H9 (cell line): ENCODE measurements around the gene C16orf87. TPM values are rescaled to one million over a fixed set of nuclear protein-coding genes. Genes with fewer than 3 reads are reported as not detected.
A peak's percentile ranks its signal among the peaks of the same experiment; 100 is the strongest.

Source experiments
- DNase-seq: peaks from one replicate; pipeline ENCODE4 v3.0.0-alpha.2; 2017
- H2AFZ ChIP-seq: one replicate; pipeline ENCODE4 v1.6.1; 2013; ENCODE audit warnings: mild to moderate bottlenecking, low read length, control low read depth, moderate library complexity
- H2AK5ac ChIP-seq: 2 replicates; pipeline ENCODE4 v1.6.1; 2013; ENCODE audit warnings: low read length, control low read depth, mixed read lengths; ENCODE audit not compliant: insufficient read length
- H2BK120ac ChIP-seq: one replicate; pipeline ENCODE4 v1.6.1; 2013; ENCODE audit warnings: low read depth, mild to moderate bottlenecking, low read length, control low read depth, inconsistent platforms; ENCODE audit not compliant: poor library complexity, severe bottlenecking
- H2BK12ac ChIP-seq: 2 replicates; pipeline ENCODE4 v1.6.1; 2013; ENCODE audit warnings: low read length, control low read depth, mixed read lengths, low read depth; ENCODE audit not compliant: insufficient read length
- H2BK15ac ChIP-seq: 2 replicates; pipeline ENCODE4 v1.6.1; 2013; ENCODE audit warnings: low read depth, low read length, control low read depth
- H2BK20ac ChIP-seq: one replicate; pipeline ENCODE4 v1.6.1; 2013; ENCODE audit warnings: low read depth, mild to moderate bottlenecking, low read length, control low read depth, inconsistent platforms; ENCODE audit not compliant: poor library complexity, severe bottlenecking
- H2BK5ac ChIP-seq: 2 replicates; pipeline ENCODE4 v1.6.1; 2013; ENCODE audit warnings: low read length, control low read depth, mixed read lengths; ENCODE audit not compliant: insufficient read length
- H3K14ac ChIP-seq: 2 replicates; pipeline ENCODE4 v1.6.1; 2013; ENCODE audit warnings: low read length, control low read depth; ENCODE audit not compliant: insufficient read depth
- H3K18ac ChIP-seq: 2 replicates; pipeline ENCODE4 v1.6.1; 2013; ENCODE audit warnings: low read depth, mild to moderate bottlenecking, mixed read lengths, low read length, control low read depth; ENCODE audit not compliant: insufficient read length
- H3K23ac ChIP-seq: 2 replicates; pipeline ENCODE4 v1.6.1; 2013; ENCODE audit warnings: low read length, control low read depth, mixed read lengths, low read depth; ENCODE audit not compliant: insufficient read length
- H3K23me2 ChIP-seq: 2 replicates; pipeline ENCODE4 v1.6.1; 2013; ENCODE audit warnings: low read depth, mild to moderate bottlenecking, mixed read lengths, low read length, control low read depth; ENCODE audit not compliant: insufficient read length, poor library complexity, severe bottlenecking
- H3K27ac ChIP-seq: 2 replicates; pipeline ENCODE4 v1.5.1; 2013; ENCODE audit warnings: low read length, control low read depth, mixed read lengths, low read depth; ENCODE audit not compliant: insufficient read length
- H3K27me3 ChIP-seq: 2 replicates; pipeline ENCODE4 v1.6.1; 2013; ENCODE audit warnings: low read length, control low read depth, inconsistent platforms; ENCODE audit not compliant: insufficient read depth
- H3K4ac ChIP-seq: 2 replicates; pipeline ENCODE4 v1.6.1; 2013; ENCODE audit warnings: low read depth, mild to moderate bottlenecking, control low read depth, inconsistent platforms, low read length, moderate library complexity
- H3K4me1 ChIP-seq: 2 replicates; pipeline ENCODE4 v1.6.1; 2013; ENCODE audit warnings: low read length, control low read depth, inconsistent platforms; ENCODE audit not compliant: insufficient read depth
- H3K4me2 ChIP-seq: 2 replicates; pipeline ENCODE4 v1.6.1; 2013; ENCODE audit warnings: low read length, control low read depth, mixed read lengths; ENCODE audit not compliant: insufficient read length, insufficient read depth
- H3K56ac ChIP-seq: 2 replicates; pipeline ENCODE4 v1.6.1; 2013; ENCODE audit warnings: low read depth, mild to moderate bottlenecking, mixed read lengths, low read length, control low read depth; ENCODE audit not compliant: insufficient read length
- H3K79me1 ChIP-seq: 2 replicates; pipeline ENCODE4 v1.6.1; 2013; ENCODE audit warnings: low read depth, mild to moderate bottlenecking, moderate library complexity, low read length, control low read depth, inconsistent platforms; ENCODE audit not compliant: insufficient read depth, poor library complexity, severe bottlenecking
- H3K79me2 ChIP-seq: 2 replicates; pipeline ENCODE4 v1.6.1; 2013; ENCODE audit warnings: low read length, control low read depth, inconsistent platforms; ENCODE audit not compliant: insufficient read depth
- H3K9ac ChIP-seq: 2 replicates; pipeline ENCODE4 v1.6.1; 2013; ENCODE audit warnings: low read length, control low read depth, mixed read lengths; ENCODE audit not compliant: insufficient read length; ENCODE audit errors: extremely low read depth
- H3K9me3 ChIP-seq: one replicate; pipeline ENCODE4 v1.6.1; 2013; ENCODE audit warnings: low read depth, low read length, inconsistent platforms; ENCODE audit not compliant: control insufficient read depth
- H3T11ph ChIP-seq: one replicate; pipeline ENCODE4 v1.6.1; 2013; ENCODE audit warnings: mild to moderate bottlenecking, low read length, control low read depth, inconsistent platforms
- H4K20me1 ChIP-seq: one replicate; pipeline ENCODE4 v1.6.1; 2013; ENCODE audit not compliant: control insufficient read depth, insufficient read length, insufficient read depth
- H4K5ac ChIP-seq: 2 replicates; pipeline ENCODE4 v1.6.1; 2013; ENCODE audit warnings: low read depth, mild to moderate bottlenecking, mixed read lengths, low read length, control low read depth; ENCODE audit not compliant: insufficient read length
- H4K8ac ChIP-seq: replicated peaks from 2 replicates; pipeline ENCODE4 v1.6.1; 2013; ENCODE audit warnings: low read length, control low read depth, mixed read lengths, low read depth; ENCODE audit not compliant: insufficient read length
- H4K91ac ChIP-seq: 2 replicates; pipeline ENCODE4 v1.6.1; 2013; ENCODE audit warnings: low read depth, mild to moderate bottlenecking, moderate library complexity, mixed read lengths, low read length, control low read depth; ENCODE audit not compliant: insufficient read length
- H3K27ac Mint-ChIP-seq, 3 experiments: 2 replicates in 2 of 3; 3 replicates in 1 of 3; pipeline ENCODE4 v1.8.0; 2020 to 2021; ENCODE audit warnings: mixed read lengths in 3 of 3, mild to moderate bottlenecking in 1 of 3, moderate library complexity in 1 of 3
- H3K27me3 Mint-ChIP-seq: 2 replicates; pipeline ENCODE4 v1.8.0; 2021; ENCODE audit warnings: low read depth, mild to moderate bottlenecking, moderate library complexity, mixed read lengths
- H3K36me3 Mint-ChIP-seq, 3 experiments: 2 replicates in 2 of 3; 3 replicates in 1 of 3; pipeline ENCODE4 v1.8.0; 2020 to 2021; ENCODE audit warnings: low read depth in 3 of 3, mixed read lengths in 3 of 3; ENCODE audit not compliant: insufficient read depth in 1 of 3
- H3K4me1 Mint-ChIP-seq, 2 experiments: 2 replicates each; pipeline ENCODE4 v1.8.0; 2020; ENCODE audit warnings: mixed read lengths in 2 of 2
- H3K4me3 Mint-ChIP-seq, 2 experiments: 2 replicates in 1 of 2; 3 replicates in 1 of 2; pipeline ENCODE4 v1.8.0; 2020 to 2021; ENCODE audit warnings: mild to moderate bottlenecking in 2 of 2, mixed read lengths in 2 of 2, moderate library complexity in 1 of 2
- H3K9me3 Mint-ChIP-seq, 2 experiments: 2 replicates in 1 of 2; 3 replicates in 1 of 2; pipeline ENCODE4 v1.8.0; 2020; ENCODE audit warnings: mild to moderate bottlenecking in 2 of 2, mixed read lengths in 2 of 2, moderate library complexity in 1 of 2
- CTCF ChIP-seq: fragments of 200-600 bp; sonication (generic); conservative IDR thresholded peaks from 3 replicates; pipeline ENCODE4 v1.8.0; 2021; ENCODE audit warnings: antibody characterized with exemption, mild to moderate bottlenecking
- WGBS: extraction: QIAGEN DNeasy Blood & Tissue Kit; methylation state at CpG from one replicate; pipeline ENCODE4 v1.1.7; 2013; ENCODE audit warnings: missing lambda C conversion rate, low lambda C conversion rate, mixed read lengths; ENCODE audit not compliant: insufficient read length; ENCODE audit errors: extremely low coverage; 5-methylcytosine and 5-hydroxymethylcytosine counted together
- total RNA-seq: library from RNA; stranded (reverse); gene quantifications from 2 replicates; pipeline ENCODE4 v1.2.1, GENCODE V29; 2021

Gene C16orf87
- total RNA-seq, 1 experiment from 2014 or later, result 16.7 TPM

- Histone ChIP-seq H3K27ac (no peak overlapping the region), H2BK120ac (no peak overlapping the region), H3K4me1 (peaks cover 11% of the 10 kb centered on the region; the same call in 1 of the 2 replicates), H2AFZ (no peak overlapping the region), H3K9ac (no peak overlapping the region), H3K9me3 (no peaks in the 10 kb centered on the region), H3K4me2 (peak overlapping the region; percentile 52), H3K23me2 (peaks cover 4% of the 10 kb centered on the region), H3K4ac (no peak overlapping the region), H2AK5ac (no peak overlapping the region), H3K79me2 (no peaks in the 10 kb centered on the region), H4K20me1 (no peaks in the 10 kb centered on the region), H4K91ac (no peak overlapping the region), H3K18ac (no peak overlapping the region), H3K79me1 (no peaks in the 10 kb centered on the region), H3K27me3 (no peaks in the 10 kb centered on the region), H3K14ac (no peak overlapping the region), H3T11ph (no peak overlapping the region), H4K5ac (no peak overlapping the region), H2BK12ac (no peak overlapping the region), H3K56ac (no peak overlapping the region), H2BK20ac (no peak overlapping the region), H2BK5ac (no peak overlapping the region), H3K23ac (no peak overlapping the region), H2BK15ac (no peak overlapping the region), H4K8ac (no peak overlapping the region)
- H3K27ac Mint-ChIP-seq, result no peak overlapping the region; a peak in 2 of 7 replicates
- no peak for DNase-seq
- H3K4me3 Mint-ChIP-seq, result peak overlapping the region; percentile 72 to 77; a peak in 2 of 5 replicates
- TF ChIP-seq CTCF, result no peak
- H3K36me3 Mint-ChIP-seq, result peaks cover 12 to 26% (median 13%) of the 10 kb centered on the region in 3 experiments
- peaks cover 28 to 32% of the 10 kb centered on the region in 2 experiments for H3K4me1 Mint-ChIP-seq
- WGBS, result no CpG with 5 or more reads among the region's 3 CpGs
- no peaks in the 10 kb centered on the region for H3K27me3 Mint-ChIP-seq
- peaks cover 16 to 18% of the 10 kb centered on the region in 2 experiments for H3K9me3 Mint-ChIP-seq
Measured at GRCh38 chr16:46788891-46789474, 42.0 kb downstream of the C16orf87 start.
